Right lobe of liver (tissue), 6 donors: ENCODE data around the gene NATD1. TPM values are rescaled to one million over a fixed set of nuclear protein-coding genes. Genes with fewer than 3 reads are reported as not detected.

ENCODE experiments used
- ATAC-seq, 4 donors: fragments of 200-7000 bp; cut with Tn5 transposase; one replicate each; pipeline ENCODE4 v1.9.1; 2020; ENCODE audit warnings: mild to moderate bottlenecking in 4 of 4, moderate library complexity in 4 of 4
- DNase-seq, 3 donors: peaks; one replicate each; pipeline ENCODE4 v3.0.0-alpha.2; 2020
- H3K27ac ChIP-seq, 3 donors: fragments of 200-600 bp; one replicate each; pipeline ENCODE4 v1.8.0; 2022
- H3K27me3 ChIP-seq, 2 donors: fragments of 200-600 bp; one replicate each; pipeline ENCODE4 v1.8.0; 2022
- H3K36me3 ChIP-seq, 4 donors: fragments of 200-600 bp; sonication (generic) in 1 of 4; one replicate each; pipeline versions ENCODE4 v1.5.1 to v1.8.0; 2017 to 2022; ENCODE audit warnings: control low read depth in 1 of 4
- H3K4me1 ChIP-seq, 4 donors: fragments of 200-600 bp; sonication (generic) in 1 of 4; one replicate each; pipeline versions ENCODE4 v1.5.1 to v1.8.0; 2017 to 2022; ENCODE audit warnings: control low read depth in 1 of 4
- H3K4me3 ChIP-seq, 3 donors: fragments of 200-600 bp; one replicate each; pipeline ENCODE4 v1.8.0; 2022
- H3K9me3 ChIP-seq, 4 donors: fragments of 200-600 bp; sonication (generic) in 1 of 4; one replicate each; pipeline versions ENCODE4 v1.5.1 to v1.8.0; 2017 to 2022; ENCODE audit warnings: control low read depth in 1 of 4
- CTCF ChIP-seq, 4 donors: fragments of 200-600 bp in 3 of 4; fragments of 450-650 bp in 1 of 4; IDR thresholded peaks; one replicate each; pipeline versions ENCODE4 v1.5.1 to v1.8.0; 2016 to 2022; ENCODE audit warnings: antibody characterized with exemption in 4 of 4, mild to moderate bottlenecking in 2 of 4
- POLR2A ChIP-seq: fragments of 450-650 bp; IDR thresholded peaks from one replicate; pipeline ENCODE4 v1.6.1; 2017; ENCODE audit warnings: antibody characterized with exemption, mild to moderate bottlenecking
- WGBS: methylation state at CpG from one replicate; pipeline ENCODE4 v1.1.6; 2018; ENCODE audit warnings: low coverage, low lambda C conversion rate; ENCODE audit not compliant: insufficient coverage; ENCODE audit errors: missing lambda C conversion rate; 5-methylcytosine and 5-hydroxymethylcytosine counted together
- intact Hi-C, 2 donors: fragments of 100-400 bp; cut with DNase I; formaldehyde crosslinking; loops; one replicate each; pipeline versions ENCODE4 v1.11.2 to v1.14.1; 2022
- total RNA-seq, 6 experiments: library from RNA; depleted of rRNA in 2 of 6; stranded (reverse); fragments of >200 nt in 2 of 6; fragmentation: NEBNext Ultra II Directional in 3 of 6; extraction: Animal tissue kit (Norgen Biotek cat#: 25700) in 3 of 6; gene quantifications; one replicate each; pipeline versions ENCODE4 v1.1.0 to v1.2.4, GENCODE V29; 2016 to 2023
- donor health status: DM: no; HTN: yes; CAD: no.
- donor health status: DM: no; HTN: no; CAD: no.
- donor health status: DM: no; HTN: no; CAD: no.
- donor health status: DM: no; HTN: yes; CAD: no.
- donor health status: DM: no; HTN: yes; CAD: no.

Gene NATD1
- total RNA-seq, 6 experiments from 2014 or later, result 3.3 to 5.5 (median 4.7) TPM

- Histone ChIP-seq H3K27me3 (no peaks in the 10 kb centered on the region), H3K9me3 (no peaks in the 10 kb centered on the region), H3K4me3 (no peak overlapping the region), H3K27ac (no peak overlapping the region), H3K4me1 (peaks cover 0 to 2% (median 0%) of the 10 kb centered on the region in 4 donors), H3K36me3 (no peaks in the 10 kb centered on the region)
- 64% methylated on average over 6 of the region's 7 CpGs for WGBS
- DNase-seq, result no peak
- no peak for ATAC-seq
- intact Hi-C loops, result loop anchor here in 1 of 2 donors (10.0 kb wide), 1 partner anchor 125 kb away; the partner anchor contains the start of gene DHRS7B
- no peak for TF ChIP-seq POLR2A
- no peak for TF ChIP-seq CTCF (IDR thresholded peaks at IDR 0.05)
Observed at GRCh38 chr17:21249920-21250703, 3.1 kb downstream of the NATD1 start.

GRCh38 chr17:21249086-21249795 lies 4.0 kb downstream of the NATD1 start:
- H3K4me3 ChIP-seq, result no peak overlapping the region
- TF ChIP-seq POLR2A (no peak), CTCF (IDR thresholded peaks at IDR 0.05) (no peak)
- H3K36me3 ChIP-seq, result no peaks in the 10 kb centered on the region
- ATAC-seq (no peak), DNase-seq (no peak)
- no peak overlapping the region for H3K27ac ChIP-seq
- intact Hi-C loops, result no loop called here
- no peaks in the 10 kb centered on the region for H3K9me3 ChIP-seq
- no peaks in the 10 kb centered on the region for H3K27me3 ChIP-seq
- 75% methylated on average over 7 of the region's 12 CpGs for WGBS
- peaks cover 0 to 2% (median 0%) of the 10 kb centered on the region in 4 donors for H3K4me1 ChIP-seq

GRCh38 chr17:21248500-21248899 lies 4.7 kb downstream of the NATD1 start:
- no peaks in the 10 kb centered on the region for H3K9me3 ChIP-seq
- ATAC-seq (no peak), DNase-seq (no peak)
- no peak overlapping the region for H3K4me3 ChIP-seq
- peaks cover 0 to 2% (median 0%) of the 10 kb centered on the region in 4 donors for H3K4me1 ChIP-seq
- WGBS, result 80% methylated on average over 1 of the region's 4 CpGs
- H3K27ac ChIP-seq, result no peak overlapping the region
- H3K36me3 ChIP-seq, result no peaks in the 10 kb centered on the region
- TF ChIP-seq POLR2A, result no peak
- no peak for TF ChIP-seq CTCF (IDR thresholded peaks at IDR 0.05)
- intact Hi-C loops, result no loop called here
- H3K27me3 ChIP-seq, result no peaks in the 10 kb centered on the region

DNA sequence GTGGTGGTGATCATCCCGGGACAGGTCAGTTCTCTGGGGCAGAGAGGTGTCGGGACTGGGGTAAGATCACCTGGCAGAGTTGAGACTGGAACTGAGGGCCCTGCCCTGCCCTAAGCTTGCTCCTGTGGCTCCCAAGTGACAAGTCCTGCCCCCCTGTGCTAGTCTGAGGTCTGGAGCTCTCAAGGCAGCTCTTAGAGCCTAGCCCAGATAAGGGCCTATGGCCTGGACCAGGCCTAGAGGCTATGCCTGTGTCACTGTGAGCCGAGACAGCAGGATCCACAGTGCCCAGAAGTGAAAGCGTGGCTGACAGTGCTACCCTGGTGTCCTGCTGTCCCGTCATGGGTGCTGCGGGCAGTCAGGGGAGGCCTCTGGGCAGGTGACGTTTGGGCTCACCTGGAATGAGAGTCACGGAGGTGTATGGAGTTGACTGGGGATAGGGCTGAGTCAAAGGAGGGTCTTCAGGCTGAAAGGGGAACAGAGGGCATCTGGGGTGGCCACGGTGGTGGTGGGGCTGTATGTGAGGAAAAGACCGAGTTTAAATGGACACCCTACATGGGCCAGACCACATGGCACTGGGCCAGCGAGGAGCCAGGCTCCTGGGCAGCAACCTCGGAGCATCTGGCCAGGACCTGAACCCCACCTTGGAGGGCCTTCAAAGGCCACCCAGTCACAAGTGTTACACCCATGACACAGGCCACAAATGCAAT lies 5.5 kb downstream of the NATD1 start:
- Histone ChIP-seq H3K36me3 (no peaks in the 10 kb centered on the region), H3K4me1 (peaks cover 0 to 2% (median 0%) of the 10 kb centered on the region in 4 donors), H3K27ac (no peak overlapping the region), H3K4me3 (no peak overlapping the region), H3K27me3 (no peaks in the 10 kb centered on the region), H3K9me3 (no peaks in the 10 kb centered on the region)
- TF ChIP-seq CTCF (IDR thresholded peaks at IDR 0.05) (no peak), POLR2A (no peak)
- no peak for DNase-seq
- intact Hi-C loops, result no loop called here
- ATAC-seq, result no peak
- WGBS, result 82% methylated on average over 4 of the region's 12 CpGs
